ENCODE measurements around the gene SEPTIN11.

- TF ChIP-seq CTCF (IDR thresholded peaks at IDR 0.05; ENCODE audit: insufficient read depth, low read length, poor library complexity, severe bottlenecking) (no peak), EZH2phosphoT487 (conservative IDR thresholded peaks at IDR 0.05; ENCODE audit: low read length) (no peak)
Observed at GRCh38 chr4:76951672-76952010, 2.1 kb downstream of the SEPTIN11 start.
